Ascending aorta (tissue), 2 donors: ENCODE measurements around the gene TBC1D8. TPM values are rescaled to one million over a fixed set of nuclear protein-coding genes. Genes with fewer than 3 reads are reported as not detected.
"Not testable (repeated sequence)": the region's sequence is repeated elsewhere in the genome, so short reads cannot be mapped to it uniquely, and the experiment has no call there.

Experiments used
- DNase-seq, 2 donors: peaks; one replicate each; pipeline ENCODE4 v3.0.0-alpha.2; 2019; ENCODE audit warnings: low spot score in 2 of 2
- H3K27ac ChIP-seq, 2 donors: fragments of 200-600 bp; sonication (generic); one replicate each; pipeline ENCODE4 v1.5.1; 2016 to 2017; ENCODE audit warnings: mild to moderate bottlenecking in 1 of 2
- H3K27me3 ChIP-seq: fragments of 200-600 bp; sonication (generic); one replicate; pipeline ENCODE4 v1.5.1; 2017
- H3K36me3 ChIP-seq, 2 donors: fragments of 200-600 bp; sonication (generic); one replicate each; pipeline ENCODE4 v1.5.1; 2016
- H3K4me1 ChIP-seq, 2 donors: fragments of 200-600 bp; sonication (generic); one replicate each; pipeline ENCODE4 v1.5.1; 2016 to 2017; ENCODE audit warnings: mild to moderate bottlenecking in 1 of 2
- H3K4me3 ChIP-seq, 2 donors: fragments of 200-600 bp; sonication (generic); one replicate each; pipeline ENCODE4 v1.5.1; 2016 to 2017; ENCODE audit warnings: mild to moderate bottlenecking in 1 of 2
- H3K9me3 ChIP-seq, 2 donors: fragments of 200-600 bp; sonication (generic); one replicate each; pipeline ENCODE4 v1.5.1; 2016
- CTCF ChIP-seq, 3 experiments: fragments of 200-600 bp in 2 of 3; fragments of 450-650 bp in 1 of 3; sonication (generic) in 2 of 3; IDR thresholded peaks; one replicate each; pipeline ENCODE4 v1.5.1; 2016 to 2019; ENCODE audit warnings: antibody characterized with exemption in 3 of 3, mild to moderate bottlenecking in 1 of 3, moderate library complexity in 1 of 3
- intact Hi-C: fragments of 100-400 bp; cut with DNase I; formaldehyde crosslinking; loops from one replicate; pipeline ENCODE4 v1.15.1; 2023
- total RNA-seq: library from RNA; depleted of rRNA; stranded (reverse); fragments of >200 nt; gene quantifications from one replicate; pipeline ENCODE4 v1.1.0, GENCODE V29; 2016

TBC1D8 gene
- total RNA-seq, 1 donor from 2014 or later: 17.8 TPM

- H3K36me3 ChIP-seq: no peaks in the 10 kb centered on the region
- no peak for TF ChIP-seq CTCF (IDR thresholded peaks at IDR 0.05)
- no peaks in the 10 kb centered on the region for H3K27me3 ChIP-seq
- H3K27ac ChIP-seq: no peak overlapping the region
- intact Hi-C loops: no loop called here
- DNase-seq: no peak
- H3K9me3 ChIP-seq: peaks cover 0 to 13% of the 10 kb centered on the region in 2 donors
- H3K4me3 ChIP-seq: no peak overlapping the region
- no peaks in the 10 kb centered on the region for H3K4me1 ChIP-seq
Measured at GRCh38 chr2:101168706-101169105, 17.5 kb upstream of the TBC1D8 start.

GRCh38 chr2:101167532-101167931, 16.4 kb upstream of the TBC1D8 start:
- H3K27ac ChIP-seq, intact Hi-C loops, H3K36me3 ChIP-seq, H3K4me3 ChIP-seq, H3K27me3 ChIP-seq, H3K4me1 ChIP-seq, DNase-seq: not testable (repeated sequence)
- H3K9me3 ChIP-seq: peaks cover 0 to 11% of the 10 kb centered on the region in 2 donors

- no peak for DNase-seq
- no peaks in the 10 kb centered on the region for H3K4me1 ChIP-seq
- H3K4me3 ChIP-seq: no peak overlapping the region
- H3K9me3 ChIP-seq: peaks cover 0 to 11% of the 10 kb centered on the region in 2 donors
- H3K36me3 ChIP-seq: no peaks in the 10 kb centered on the region
- intact Hi-C loops: no loop called here
- no peaks in the 10 kb centered on the region for H3K27me3 ChIP-seq
- no peak for TF ChIP-seq CTCF (IDR thresholded peaks at IDR 0.05)
- no peak overlapping the region for H3K27ac ChIP-seq
Measured at GRCh38 chr2:101164021-101164420, 12.8 kb upstream of the TBC1D8 start.

GRCh38 chr2:101162561-101163330, 11.6 kb upstream of the TBC1D8 start:
- Histone ChIP-seq H3K4me3 (no peak overlapping the region), H3K36me3 (no peaks in the 10 kb centered on the region), H3K9me3 (peaks cover 0 to 3% of the 10 kb centered on the region in 2 donors), H3K27ac (no peak overlapping the region), H3K4me1 (no peaks in the 10 kb centered on the region), H3K27me3 (no peaks in the 10 kb centered on the region)
- intact Hi-C loops: no loop called here
- DNase-seq: no peak
- no peak for TF ChIP-seq CTCF (IDR thresholded peaks at IDR 0.05)

GRCh38 chr2:101161658-101162057, 10.5 kb upstream of the TBC1D8 start:
- H3K9me3 ChIP-seq: no peaks in the 10 kb centered on the region
- TF ChIP-seq CTCF (IDR thresholded peaks at IDR 0.05): no peak
- no peak overlapping the region for H3K4me3 ChIP-seq
- DNase-seq: no peak
- no peak overlapping the region for H3K27ac ChIP-seq
- intact Hi-C loops: no loop called here
- H3K27me3 ChIP-seq: no peaks in the 10 kb centered on the region
- H3K36me3 ChIP-seq: no peaks in the 10 kb centered on the region
- H3K4me1 ChIP-seq: no peaks in the 10 kb centered on the region

- no peaks in the 10 kb centered on the region for H3K27me3 ChIP-seq
- H3K9me3 ChIP-seq: no peaks in the 10 kb centered on the region
- intact Hi-C loops: no loop called here
- H3K4me1 ChIP-seq: no peaks in the 10 kb centered on the region
- TF ChIP-seq CTCF (IDR thresholded peaks at IDR 0.05): no peak
- H3K36me3 ChIP-seq: no peaks in the 10 kb centered on the region
- H3K4me3 ChIP-seq: no peak overlapping the region
- DNase-seq: no peak
- no peak overlapping the region for H3K27ac ChIP-seq
Measured at GRCh38 chr2:101160454-101160853, 9.3 kb upstream of the TBC1D8 start.
